Hematopoietic multipotent progenitor cell treated with erythropoietin and hydrocortisone succinate and interleukin-3 and kit ligand, for 6 days (in vitro differentiated cells): Measurements from ENCODE around the gene HSPA4.
"Not testable (repeated sequence)": the region's sequence is repeated elsewhere in the genome, so short reads cannot be mapped to it uniquely, and the experiment has no call there.

Experiments
- DNase-seq: peaks from one replicate; pipeline ENCODE4 v3.0.0-alpha.2; 2015

Gene HSPA4

GRCh38 chr5:133128066-133128465 lies 76.3 kb downstream of the HSPA4 start:
- no peak for DNase-seq

- no peak for DNase-seq
Measured at GRCh38 chr5:133129289-133129688, 77.5 kb downstream of the HSPA4 start.

- DNase-seq: no peak
Measured at GRCh38 chr5:133129950-133130349, 78.1 kb downstream of the HSPA4 start.

- no peak for DNase-seq
Measured at GRCh38 chr5:133130387-133131118, 78.7 kb downstream of the HSPA4 start.

- DNase-seq: no peak
Measured at GRCh38 chr5:133132717-133133116, 80.9 kb downstream of the HSPA4 start.

- DNase-seq: not testable (repeated sequence)
Measured at GRCh38 chr5:133133241-133133640, 81.4 kb downstream of the HSPA4 start.

GRCh38 chr5:133136890-133137289 lies 85.1 kb downstream of the HSPA4 start:
- not testable (repeated sequence) for DNase-seq

GRCh38 chr5:133140311-133140710 lies 88.5 kb downstream of the HSPA4 start:
- DNase-seq: no peak

- no peak for DNase-seq
Measured at GRCh38 chr5:133141746-133142145, 89.9 kb downstream of the HSPA4 start.

GRCh38 chr5:133142782-133143181 lies 91.0 kb downstream of the HSPA4 start:
- DNase-seq: no peak

GRCh38 chr5:133144245-133144981 lies 92.6 kb downstream of the HSPA4 start:
- DNase-seq: no peak

GRCh38 chr5:133145436-133146170 lies 93.8 kb downstream of the HSPA4 start:
- no peak for DNase-seq

- DNase-seq: peak; percentile 65
Measured at GRCh38 chr5:133147411-133147810, 95.6 kb downstream of the HSPA4 start.

- DNase-seq: no peak
Measured at GRCh38 chr5:133147815-133148567, 96.2 kb downstream of the HSPA4 start.

- no peak for DNase-seq
Measured at GRCh38 chr5:133149345-133149744, 97.5 kb downstream of the HSPA4 start.

- DNase-seq: no peak
Measured at GRCh38 chr5:133150909-133151544, 99.2 kb downstream of the HSPA4 start.

- no peak for DNase-seq
Measured at GRCh38 chr5:133154274-133155075, 102.7 kb downstream of the HSPA4 start.

- no peak for DNase-seq
Measured at GRCh38 chr5:133155326-133155969, 103.6 kb downstream of the HSPA4 start.
